ENCODE results near the gene ZNF516.
A peak's percentile ranks its signal among the peaks of the same experiment; 100 is the strongest.

Gene ZNF516

GRCh38 chr18:76506974-76507764 is 12.1 kb upstream of the ZNF516 start:
- DNase-seq (ENCODE audit: low read depth): no peak

GRCh38 chr18:76506395-76506794 is 11.4 kb upstream of the ZNF516 start:
- no peak for DNase-seq (ENCODE audit: low read depth)

GRCh38 chr18:76505614-76506013 is 10.6 kb upstream of the ZNF516 start:
- DNase-seq (ENCODE audit: low read depth): no peak

- no peak for DNase-seq (ENCODE audit: low read depth)
These were observed 9.7 kb upstream of the ZNF516 start for GRCh38 chr18:76504749-76505148.

GRCh38 chr18:76503649-76504386 is 8.8 kb upstream of the ZNF516 start:
- DNase-seq (ENCODE audit: low read depth): no peak

GRCh38 chr18:76502551-76502950 is 7.5 kb upstream of the ZNF516 start:
- no peak for DNase-seq (ENCODE audit: low read depth)

GRCh38 chr18:76499637-76500340 is 4.7 kb upstream of the ZNF516 start:
- no peak for DNase-seq (ENCODE audit: low read depth)

GRCh38 chr18:76499021-76499420 is 4.0 kb upstream of the ZNF516 start:
- no peak for DNase-seq (ENCODE audit: low read depth)

GRCh38 chr18:76498064-76498463 is 3.0 kb upstream of the ZNF516 start:
- no peak for DNase-seq (ENCODE audit: low read depth)

- no peak for DNase-seq (ENCODE audit: low read depth)
These were observed 2.0 kb upstream of the ZNF516 start for GRCh38 chr18:76497021-76497420.

GRCh38 chr18:76496194-76496890 is 1.3 kb upstream of the ZNF516 start:
- no peak for DNase-seq (ENCODE audit: low read depth)

- no peak for DNase-seq (ENCODE audit: low read depth)
These were observed 572 bp upstream of the ZNF516 start for GRCh38 chr18:76495435-76496193.

GRCh38 chr18:76494231-76495005 is 624 bp downstream of the ZNF516 start:
- DNase-seq (ENCODE audit: low read depth): no peak

- DNase-seq (ENCODE audit: low read depth): no peak
These were observed 1.6 kb downstream of the ZNF516 start for GRCh38 chr18:76493213-76494161.

- DNase-seq (ENCODE audit: low read depth): peak; percentile 34
These were observed 2.3 kb downstream of the ZNF516 start for GRCh38 chr18:76492669-76493212.

- no peak for DNase-seq (ENCODE audit: low read depth)
These were observed 3.0 kb downstream of the ZNF516 start for GRCh38 chr18:76491776-76492668.

- no peak for DNase-seq (ENCODE audit: low read depth)
These were observed 3.6 kb downstream of the ZNF516 start for GRCh38 chr18:76491473-76491775.
